Neural cell (in vitro differentiated cells): ENCODE measurements around the gene FMO2.

Source experiments
- EP300 ChIP-seq: fragments of 450-650 bp; conservative IDR thresholded peaks from 2 replicates; pipeline ENCODE4 v1.6.1; 2014; ENCODE audit warnings: antibody characterized with exemption, mild to moderate bottlenecking, moderate library complexity; ENCODE audit not compliant: poor library complexity, severe bottlenecking
- EZH2 ChIP-seq: fragments of 200-600, 300-800 bp; shearing (Covaris generic), sonication (generic); IDR thresholded peaks from 2 replicates; pipeline ENCODE4 v1.6.1; 2014; ENCODE audit warnings: antibody characterized with exemption, low read length, borderline replicate concordance, mild to moderate bottlenecking; ENCODE audit not compliant: insufficient read depth, poor library complexity, severe bottlenecking
- TAF1 ChIP-seq: IDR thresholded peaks from 2 replicates; pipeline ENCODE4 v1.6.1; 2012; ENCODE audit warnings: low read depth

- no peak for TF ChIP-seq EP300
- TF ChIP-seq TAF1, result no peak
- no peak for TF ChIP-seq EZH2
Measured at GRCh38 chr1:171221665-171222591, 36.8 kb downstream of the FMO2 start.
